NB4 (cell line): ENCODE results near the gene TSHZ2.

Experiments
- DNase-seq: peaks from one replicate; pipeline ENCODE4 v3.0.0; 2010; ENCODE audit warnings: low read depth
- H3K4me3 ChIP-seq: one replicate; pipeline ENCODE4 v1.5.1; 2011; ENCODE audit warnings: mild to moderate bottlenecking, low read depth, low read length, moderate library complexity
- MYC ChIP-seq: IDR thresholded peaks from 2 replicates; pipeline ENCODE4 v1.6.1; 2011; ENCODE audit warnings: low read depth, low read length
- POLR2A ChIP-seq: IDR thresholded peaks from 2 replicates; pipeline ENCODE4 v1.6.1; 2011; ENCODE audit warnings: mild to moderate bottlenecking; ENCODE audit not compliant: insufficient read length; ENCODE audit errors: extremely low read depth
- TF ChIP-seq, protein P1 (sequence below): IDR thresholded peaks from one replicate; pipeline ENCODE4 v1.5.1; 2012; ENCODE audit warnings: low read depth, low read length
- TF ChIP-seq, protein P2 (sequence below): IDR thresholded peaks from 2 replicates; pipeline ENCODE4 v1.6.1; 2011; ENCODE audit warnings: low read depth, low read length

Gene TSHZ2

DNA sequence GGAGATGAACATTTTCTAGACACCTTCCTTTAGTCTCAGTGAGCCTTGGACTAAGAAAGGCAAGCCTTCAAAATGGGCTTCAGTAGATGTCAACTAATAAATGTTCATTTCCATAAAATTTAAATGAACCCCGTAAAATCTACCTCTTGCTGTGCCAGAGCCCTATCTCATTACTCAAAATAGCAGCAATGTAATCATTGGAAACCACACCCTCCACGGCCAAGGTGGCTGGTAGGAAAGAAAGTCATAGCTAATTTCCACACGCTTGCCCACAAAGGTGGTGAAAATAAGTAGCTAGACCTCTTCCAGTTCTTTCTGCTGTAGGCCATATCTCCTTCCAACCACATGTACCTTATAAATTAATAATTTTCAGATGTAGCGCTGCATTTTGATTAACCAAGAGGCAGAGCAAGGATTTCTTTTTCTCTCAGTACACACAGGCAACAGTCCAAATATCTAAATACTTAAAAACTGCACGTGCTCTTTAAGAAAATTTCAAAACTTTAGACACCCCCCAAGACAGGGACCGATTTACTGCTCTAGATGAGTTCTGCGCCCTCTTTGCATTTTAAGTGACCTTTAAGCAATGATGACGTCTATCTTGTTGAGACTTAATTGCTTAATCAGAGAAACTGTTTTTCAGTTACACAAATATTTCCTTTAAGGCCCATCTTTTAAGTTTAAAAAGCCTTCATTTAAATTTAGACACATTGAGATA lies 330.7 kb downstream of the TSHZ2 start:
- H3K4me3 ChIP-seq = no peak overlapping the region
- no peak for DNase-seq
- TF ChIP-seq POLR2A = no peak
- TF ChIP-seq, protein P1, sequence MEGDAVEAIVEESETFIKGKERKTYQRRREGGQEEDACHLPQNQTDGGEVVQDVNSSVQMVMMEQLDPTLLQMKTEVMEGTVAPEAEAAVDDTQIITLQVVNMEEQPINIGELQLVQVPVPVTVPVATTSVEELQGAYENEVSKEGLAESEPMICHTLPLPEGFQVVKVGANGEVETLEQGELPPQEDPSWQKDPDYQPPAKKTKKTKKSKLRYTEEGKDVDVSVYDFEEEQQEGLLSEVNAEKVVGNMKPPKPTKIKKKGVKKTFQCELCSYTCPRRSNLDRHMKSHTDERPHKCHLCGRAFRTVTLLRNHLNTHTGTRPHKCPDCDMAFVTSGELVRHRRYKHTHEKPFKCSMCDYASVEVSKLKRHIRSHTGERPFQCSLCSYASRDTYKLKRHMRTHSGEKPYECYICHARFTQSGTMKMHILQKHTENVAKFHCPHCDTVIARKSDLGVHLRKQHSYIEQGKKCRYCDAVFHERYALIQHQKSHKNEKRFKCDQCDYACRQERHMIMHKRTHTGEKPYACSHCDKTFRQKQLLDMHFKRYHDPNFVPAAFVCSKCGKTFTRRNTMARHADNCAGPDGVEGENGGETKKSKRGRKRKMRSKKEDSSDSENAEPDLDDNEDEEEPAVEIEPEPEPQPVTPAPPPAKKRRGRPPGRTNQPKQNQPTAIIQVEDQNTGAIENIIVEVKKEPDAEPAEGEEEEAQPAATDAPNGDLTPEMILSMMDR = no peak
- TF ChIP-seq, protein P2, sequence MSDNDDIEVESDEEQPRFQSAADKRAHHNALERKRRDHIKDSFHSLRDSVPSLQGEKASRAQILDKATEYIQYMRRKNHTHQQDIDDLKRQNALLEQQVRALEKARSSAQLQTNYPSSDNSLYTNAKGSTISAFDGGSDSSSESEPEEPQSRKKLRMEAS = no peak
- TF ChIP-seq MYC = no peak

GRCh38 chr20:53303413-53303760 lies 331.2 kb downstream of the TSHZ2 start:
- TF ChIP-seq, protein P2 = no peak
- TF ChIP-seq POLR2A (no peak), MYC (no peak)
- TF ChIP-seq, protein P1 = no peak
- H3K4me3 ChIP-seq = no peak overlapping the region
- no peak for DNase-seq

DNA sequence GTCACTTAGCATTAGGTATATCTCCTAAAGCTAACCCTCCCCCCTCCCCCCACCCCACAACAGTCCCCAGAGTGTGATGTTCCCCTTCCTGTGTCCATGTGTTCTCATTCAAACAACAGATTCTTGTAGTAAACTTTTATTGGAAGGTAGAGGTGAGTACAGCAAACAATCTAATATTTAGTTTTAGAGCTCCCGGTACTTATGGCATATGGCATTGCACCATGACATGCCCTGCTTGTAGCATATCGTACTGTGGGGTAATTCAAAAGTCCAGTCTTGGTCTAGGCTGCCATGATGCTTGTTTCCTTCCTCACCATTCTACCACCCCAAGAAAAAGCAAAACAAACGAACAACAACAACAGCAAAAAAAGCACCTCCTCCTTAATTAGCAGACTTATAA lies 332.0 kb downstream of the TSHZ2 start:
- H3K4me3 ChIP-seq = no peak overlapping the region
- no peak for DNase-seq
- TF ChIP-seq, protein P2 = no peak
- TF ChIP-seq MYC (no peak), POLR2A (no peak)
- TF ChIP-seq, protein P1 = no peak

- TF ChIP-seq, protein P1 = no peak
- no peak for TF ChIP-seq MYC
- TF ChIP-seq, protein P2 = no peak
- TF ChIP-seq POLR2A = no peak
- H3K4me3 ChIP-seq = no peak overlapping the region
- no peak for DNase-seq
Observed at GRCh38 chr20:53306192-53306805, 334.1 kb downstream of the TSHZ2 start.

GRCh38 chr20:53307964-53308597 lies 335.9 kb downstream of the TSHZ2 start:
- no peak overlapping the region for H3K4me3 ChIP-seq
- TF ChIP-seq, protein P2 = no peak
- TF ChIP-seq, protein P1 = no peak
- TF ChIP-seq MYC (no peak), POLR2A (no peak)
- no peak for DNase-seq
